Measurements from ENCODE around the gene VPS26B. TPM values are rescaled to one million over a fixed set of nuclear protein-coding genes. Genes with fewer than 3 reads are reported as not detected.

Gene VPS26B
- total RNA-seq (2022; extraction: Qiagen RNA extraction), result 18.6 to 22.7 TPM (median 21.4 TPM) in 5 replicates

GRCh38 chr11:134223836-134224709 lies at the start of gene VPS26B, which contains the start of gene NCAPD3:
TSS of gene VPS26B (plus strand) at chr11:134224671. CDS start at chr11:134225123, 452 bp downstream.
TSS of gene NCAPD3 (minus strand) at chr11:134223967. CDS start at chr11:134223926, 41 bp downstream.

GRCh38 chr11:134253188-134253993 lies 28.9 kb downstream of the VPS26B start, which contains the start of the genes ACAD8 and THYN1:
TSS of gene ACAD8 (plus strand) at chr11:134253568. CDS start at chr11:134253601, 33 bp downstream.
TSS of gene THYN1 (minus strand) at chr11:134253352. CDS start at chr11:134252882, 470 bp downstream.

GRCh38 chr11:134275534-134276395 lies 51.3 kb downstream of the VPS26B start, which contains the start of gene GLB1L3:
TSS of gene GLB1L3 (plus strand) at chr11:134276379. CDS start at chr11:134276741, 362 bp downstream.

Other genes starting within 250 kb of the VPS26B start
- 3.7 to 4.9 TPM (median 4.2 TPM) in 5 replicates for gene JAM3, start 155.6 kb upstream of the VPS26B start, total RNA-seq (2022; extraction: Qiagen RNA extraction)
- 20.0 to 24.3 TPM (median 23.4 TPM) in 5 replicates for gene NCAPD3, start 704 bp upstream of the VPS26B start, total RNA-seq (2022; extraction: Qiagen RNA extraction)
- 16.2 to 18.7 TPM (median 17.7 TPM) in 5 replicates for gene THYN1, start 28.7 kb downstream of the VPS26B start, total RNA-seq (2022; extraction: Qiagen RNA extraction)
- gene ACAD8, start 28.9 kb downstream of the VPS26B start, total RNA-seq (2022; extraction: Qiagen RNA extraction), result 8.3 to 10.2 TPM (median 9.4 TPM) in 5 replicates
- 0.03 TPM in 1 of 5 replicates, not detected in the others for gene GLB1L3, start 51.7 kb downstream of the VPS26B start, total RNA-seq (2022; extraction: Qiagen RNA extraction)
- 1.9 to 2.2 TPM (median 2.0 TPM) in 5 replicates for gene GLB1L2, start 107.3 kb downstream of the VPS26B start, total RNA-seq (2022; extraction: Qiagen RNA extraction)
- 0.02 to 0.07 TPM in 2 of 5 replicates, not detected in the others for gene B3GAT1, start 187.6 kb downstream of the VPS26B start, total RNA-seq (2022; extraction: Qiagen RNA extraction)

Data from A549 treated with Hydrocortisone at 1 μM for 4 hours (cell line).